Caco-2 (cell line): ENCODE results near the gene NCBP2L. TPM values are rescaled to one million over a fixed set of nuclear protein-coding genes. Genes with fewer than 3 reads are reported as not detected.

Source experiments
- BruUV-seq: library from RNA; stranded (reverse); fragments of 400-500 nt; replicated peaks from 2 replicates; lab custom pipeline; 2021; lab: Mats Ljungman, UMichigan
- CTCF ChIA-PET: fragments of 300-600 bp; sonication (Branson Sonifier 250); formaldehyde crosslinking; loops from one replicate; lab custom pipeline; 2022; ENCODE audit warnings: antibody characterized with exemption; lab: Charles Lee
- POLR2A ChIA-PET: fragments of 300-600 bp; sonication (Branson Sonifier 250); formaldehyde crosslinking; loops from one replicate; lab custom pipeline; 2022; ENCODE audit warnings: antibody characterized with exemption; lab: Charles Lee
- DNase-seq, 2 experiments: peaks; one replicate each; pipeline versions ENCODE4 v3.0.0 to v3.0.0-alpha.2; 2020 to 2022
- H3K27me3 ChIP-seq: replicated peaks from 2 replicates; pipeline ENCODE4 v1.6.0; 2011; ENCODE audit warnings: low read length; ENCODE audit not compliant: control insufficient read depth, insufficient read depth
- H3K36me3 ChIP-seq: 2 replicates; pipeline ENCODE4 v1.5.1; 2011; ENCODE audit warnings: low read length; ENCODE audit not compliant: control insufficient read depth, insufficient read depth
- H3K4me1 ChIP-seq: fragments of 250-450 bp; sonication (Bioruptor Pico); 2 replicates; pipeline ENCODE4 v1.5.1; 2020; ENCODE audit warnings: mild to moderate bottlenecking
- H3K4me3 ChIP-seq: 2 replicates; pipeline ENCODE4 v1.5.1; 2011; ENCODE audit warnings: low read depth, mild to moderate bottlenecking, control low read depth, low read length
- H3K9me3 ChIP-seq: fragments of 250-450 bp; sonication (Bioruptor Pico); 2 replicates; pipeline ENCODE4 v1.5.1; 2020; ENCODE audit warnings: mild to moderate bottlenecking, moderate library complexity
- H3K27ac Mint-ChIP-seq: one replicate; pipeline ENCODE4 v1.8.0; 2022; ENCODE audit warnings: mixed read lengths; ENCODE audit not compliant: unreplicated experiment
- H3K27me3 Mint-ChIP-seq: one replicate; pipeline ENCODE4 v1.8.0; 2022; ENCODE audit warnings: mixed read lengths; ENCODE audit not compliant: insufficient read depth, unreplicated experiment
- H3K36me3 Mint-ChIP-seq: one replicate; pipeline ENCODE4 v1.8.0; 2022; ENCODE audit warnings: mild to moderate bottlenecking, mixed read lengths; ENCODE audit not compliant: insufficient read depth, unreplicated experiment
- H3K4me1 Mint-ChIP-seq: one replicate; pipeline ENCODE4 v1.8.0; 2022; ENCODE audit warnings: low read depth, mixed read lengths; ENCODE audit not compliant: unreplicated experiment
- H3K4me3 Mint-ChIP-seq: one replicate; pipeline ENCODE4 v1.8.0; 2022; ENCODE audit warnings: mild to moderate bottlenecking, moderate library complexity, mixed read lengths; ENCODE audit not compliant: unreplicated experiment
- H3K9me3 Mint-ChIP-seq: one replicate; pipeline ENCODE4 v1.8.0; 2022; ENCODE audit warnings: mixed read lengths; ENCODE audit not compliant: unreplicated experiment
- intact Hi-C: fragments of 100-400 bp; cut with micrococcal nuclease; formaldehyde crosslinking; loops from one replicate; pipeline ENCODE4 v1.10.0; 2022; ENCODE audit not compliant: unreplicated experiment
- total RNA-seq: library from RNA; stranded (reverse); gene quantifications from 2 replicates; pipeline ENCODE4 v1.2.3, GENCODE V29; 2022
- TF ChIP-seq, protein P1 (sequence below), 2 experiments: fragments of 200-600 bp in 1 of 2; IDR thresholded peaks; 1 replicate in 1 of 2; 2 replicates in 1 of 2; pipeline versions ENCODE4 v1.5.1 to v1.8.0; 2011 to 2022; ENCODE audit warnings: antibody characterized with exemption in 1 of 2, control low read depth in 1 of 2, inconsistent platforms in 1 of 2, low read depth in 1 of 2, low read length in 1 of 2, mild to moderate bottlenecking in 1 of 2, moderate library complexity in 1 of 2; ENCODE audit not compliant: insufficient read depth in 1 of 2, severe bottlenecking in 1 of 2, unreplicated experiment in 1 of 2

NCBP2L gene
- total RNA-seq, 1 experiment from 2014 or later: not detected

DNA sequence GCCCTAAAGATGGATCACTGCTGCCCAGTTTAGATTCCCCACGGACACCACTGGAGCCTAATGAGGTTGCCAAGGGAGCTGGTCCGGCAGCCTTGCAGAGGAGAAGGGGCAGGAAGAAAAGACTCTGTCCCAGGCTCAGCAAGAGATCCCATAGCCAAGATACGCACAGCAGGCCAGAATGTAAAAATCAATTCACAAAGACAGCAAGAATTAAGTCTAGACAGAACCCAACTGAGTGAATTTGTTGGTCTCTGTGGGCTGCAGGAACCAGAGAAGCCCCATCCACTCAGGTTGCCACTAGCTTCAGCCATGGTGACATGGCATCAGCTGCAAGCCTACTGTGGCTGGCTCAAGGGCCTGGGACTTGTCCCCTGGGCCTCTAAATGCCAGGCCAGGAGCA lies 24.8 kb upstream of the NCBP2L start:
- Mint-ChIP-seq H3K27ac (no peak overlapping the region), H3K9me3 (no peaks in the 10 kb centered on the region), H3K4me1 (no peaks in the 10 kb centered on the region), H3K36me3 (no peaks in the 10 kb centered on the region), H3K27me3 (no peaks in the 10 kb centered on the region), H3K4me3 (no peak overlapping the region)
- Histone ChIP-seq H3K9me3 (no peaks in the 10 kb centered on the region), H3K36me3 (no peaks in the 10 kb centered on the region), H3K27me3 (no peaks in the 10 kb centered on the region), H3K4me3 (no peak overlapping the region), H3K4me1 (no peaks in the 10 kb centered on the region)
- ChIA-PET CTCF (no interaction called here), POLR2A (no interaction called here)
- TF ChIP-seq, protein P1, sequence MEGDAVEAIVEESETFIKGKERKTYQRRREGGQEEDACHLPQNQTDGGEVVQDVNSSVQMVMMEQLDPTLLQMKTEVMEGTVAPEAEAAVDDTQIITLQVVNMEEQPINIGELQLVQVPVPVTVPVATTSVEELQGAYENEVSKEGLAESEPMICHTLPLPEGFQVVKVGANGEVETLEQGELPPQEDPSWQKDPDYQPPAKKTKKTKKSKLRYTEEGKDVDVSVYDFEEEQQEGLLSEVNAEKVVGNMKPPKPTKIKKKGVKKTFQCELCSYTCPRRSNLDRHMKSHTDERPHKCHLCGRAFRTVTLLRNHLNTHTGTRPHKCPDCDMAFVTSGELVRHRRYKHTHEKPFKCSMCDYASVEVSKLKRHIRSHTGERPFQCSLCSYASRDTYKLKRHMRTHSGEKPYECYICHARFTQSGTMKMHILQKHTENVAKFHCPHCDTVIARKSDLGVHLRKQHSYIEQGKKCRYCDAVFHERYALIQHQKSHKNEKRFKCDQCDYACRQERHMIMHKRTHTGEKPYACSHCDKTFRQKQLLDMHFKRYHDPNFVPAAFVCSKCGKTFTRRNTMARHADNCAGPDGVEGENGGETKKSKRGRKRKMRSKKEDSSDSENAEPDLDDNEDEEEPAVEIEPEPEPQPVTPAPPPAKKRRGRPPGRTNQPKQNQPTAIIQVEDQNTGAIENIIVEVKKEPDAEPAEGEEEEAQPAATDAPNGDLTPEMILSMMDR (IDR thresholded peaks at IDR 0.05; ENCODE audit: insufficient read depth in 1 of 2, low read depth in 1 of 2, low read length in 1 of 2, severe bottlenecking in 1 of 2, unreplicated experiment in 1 of 2): no peak
- intact Hi-C loops: no loop called here
- no peak for DNase-seq
- no TSS peak for BruUV-seq

DNA sequence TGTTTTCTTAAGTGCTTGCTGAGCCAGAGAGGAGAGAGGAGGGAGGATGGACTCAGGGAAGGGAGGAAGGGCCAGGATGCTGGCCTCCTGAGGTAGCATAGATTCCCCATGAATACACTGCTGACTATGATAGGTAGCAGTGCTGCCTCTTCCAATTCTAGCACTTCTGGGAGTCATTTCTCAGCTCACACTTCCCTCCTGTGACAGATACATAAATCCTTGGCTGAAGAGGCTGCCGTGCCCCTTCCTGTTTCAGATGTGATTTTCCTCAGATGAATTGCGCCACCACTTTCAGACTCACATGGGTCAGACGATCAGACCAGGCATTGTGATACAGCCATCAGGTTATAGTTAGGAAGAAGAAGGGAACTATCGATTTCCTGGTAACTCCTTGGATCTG lies 24.3 kb upstream of the NCBP2L start:
- intact Hi-C loops: no loop called here
- BruUV-seq: no TSS peak
- ChIA-PET CTCF (no interaction called here), POLR2A (no interaction called here)
- H3K36me3 ChIP-seq: no peaks in the 10 kb centered on the region
- no peaks in the 10 kb centered on the region for H3K36me3 Mint-ChIP-seq
- H3K4me1 ChIP-seq: no peaks in the 10 kb centered on the region
- TF ChIP-seq, protein P1 (IDR thresholded peaks at IDR 0.05; ENCODE audit: insufficient read depth in 1 of 2, low read depth in 1 of 2, low read length in 1 of 2, severe bottlenecking in 1 of 2, unreplicated experiment in 1 of 2): no peak
- no peaks in the 10 kb centered on the region for H3K9me3 Mint-ChIP-seq
- no peak overlapping the region for H3K4me3 ChIP-seq
- no peak overlapping the region for H3K4me3 Mint-ChIP-seq
- no peak overlapping the region for H3K27ac Mint-ChIP-seq
- no peaks in the 10 kb centered on the region for H3K4me1 Mint-ChIP-seq
- H3K27me3 ChIP-seq: no peaks in the 10 kb centered on the region
- no peaks in the 10 kb centered on the region for H3K9me3 ChIP-seq
- H3K27me3 Mint-ChIP-seq: no peaks in the 10 kb centered on the region
- DNase-seq: no peak

DNA sequence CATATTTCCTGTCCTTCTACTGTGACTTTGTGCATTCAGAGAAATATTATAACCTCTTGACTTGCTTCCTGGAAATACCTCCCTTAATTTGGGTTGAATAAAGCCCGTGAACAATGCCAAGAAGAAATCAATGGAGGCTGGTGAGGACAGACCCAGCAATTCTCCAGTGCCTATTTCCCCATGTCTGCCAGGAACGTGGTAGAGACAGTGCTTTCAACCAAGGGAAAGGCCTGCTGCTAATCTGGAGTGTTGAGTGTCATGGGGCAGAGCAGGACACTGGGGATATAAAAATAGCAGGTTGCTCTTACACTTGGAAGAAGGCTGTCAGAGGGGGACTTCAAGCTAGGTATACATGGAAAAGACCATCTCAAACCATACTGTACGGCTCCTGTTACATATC lies 21.8 kb upstream of the NCBP2L start:
- no TSS peak for BruUV-seq
- POLR2A ChIA-PET: no interaction called here
- Mint-ChIP-seq H3K27ac (no peak overlapping the region), H3K27me3 (peaks cover 3% of the 10 kb centered on the region), H3K4me3 (no peak overlapping the region), H3K9me3 (no peaks in the 10 kb centered on the region), H3K36me3 (no peaks in the 10 kb centered on the region), H3K4me1 (no peaks in the 10 kb centered on the region)
- CTCF ChIA-PET: no interaction called here
- TF ChIP-seq, protein P1 (IDR thresholded peaks at IDR 0.05; ENCODE audit: insufficient read depth in 1 of 2, low read depth in 1 of 2, low read length in 1 of 2, severe bottlenecking in 1 of 2, unreplicated experiment in 1 of 2): no peak
- Histone ChIP-seq H3K9me3 (no peaks in the 10 kb centered on the region), H3K4me1 (no peaks in the 10 kb centered on the region), H3K4me3 (no peak overlapping the region), H3K27me3 (no peaks in the 10 kb centered on the region), H3K36me3 (no peaks in the 10 kb centered on the region)
- intact Hi-C loops: no loop called here
- DNase-seq: no peak
